Neuron (in vitro differentiated cells): Measurements from ENCODE around the gene ROBO1.

Experiments
- H2AFZ ChIP-seq: one replicate; pipeline ENCODE4 v1.6.1; 2013; ENCODE audit warnings: low read depth, mild to moderate bottlenecking, inconsistent platforms, low read length, moderate library complexity
- H3K27me3 ChIP-seq: one replicate; pipeline ENCODE4 v1.6.1; 2013; ENCODE audit warnings: low read length; ENCODE audit not compliant: insufficient read depth
- H3K36me3 ChIP-seq: one replicate; pipeline ENCODE4 v1.6.1; 2013; ENCODE audit warnings: low read length; ENCODE audit not compliant: insufficient read depth
- H3K4me1 ChIP-seq: one replicate; pipeline ENCODE4 v1.6.1; 2013; ENCODE audit warnings: low read length; ENCODE audit not compliant: insufficient read depth
- H3K4me3 ChIP-seq: 2 replicates; pipeline ENCODE4 v1.5.1; 2013; ENCODE audit warnings: mild to moderate bottlenecking, low read length, moderate library complexity
- H3K9me3 ChIP-seq: one replicate; pipeline ENCODE4 v1.6.1; 2013; ENCODE audit warnings: low read length

The ROBO1 gene

GRCh38 chr3:78974181-78974790 lies 793.5 kb downstream of the ROBO1 start:
- no peak overlapping the region for H3K4me3 ChIP-seq
- H3K9me3 ChIP-seq: no peaks in the 10 kb centered on the region
- no peaks in the 10 kb centered on the region for H3K27me3 ChIP-seq
- no peak overlapping the region for H2AFZ ChIP-seq
- no peaks in the 10 kb centered on the region for H3K36me3 ChIP-seq
- H3K4me1 ChIP-seq: peaks cover 12% of the 10 kb centered on the region

- H2AFZ ChIP-seq: no peak overlapping the region
- H3K36me3 ChIP-seq: no peaks in the 10 kb centered on the region
- H3K4me1 ChIP-seq: no peaks in the 10 kb centered on the region
- no peaks in the 10 kb centered on the region for H3K9me3 ChIP-seq
- no peak overlapping the region for H3K4me3 ChIP-seq
- H3K27me3 ChIP-seq: no peaks in the 10 kb centered on the region
These were observed 795.0 kb downstream of the ROBO1 start for GRCh38 chr3:78972617-78973301.

GRCh38 chr3:78970656-78971055 lies 797.1 kb downstream of the ROBO1 start:
- Histone ChIP-seq H3K9me3 (peaks cover 2% of the 10 kb centered on the region), H3K27me3 (no peaks in the 10 kb centered on the region)

GRCh38 chr3:78969483-78969882 lies 798.3 kb downstream of the ROBO1 start:
- no peak overlapping the region for H2AFZ ChIP-seq
- no peak overlapping the region for H3K4me3 ChIP-seq
- H3K9me3 ChIP-seq: peaks cover 2% of the 10 kb centered on the region

More at GRCh38 chr3:78970656-78971055, 797.1 kb downstream of the ROBO1 start:
- Histone ChIP-seq H2AFZ (no peak overlapping the region), H3K36me3 (no peaks in the 10 kb centered on the region), H3K4me1 (no peaks in the 10 kb centered on the region), H3K4me3 (no peak overlapping the region)

GRCh38 chr3:78967061-78967460 lies 800.7 kb downstream of the ROBO1 start:
- H3K36me3 ChIP-seq: no peaks in the 10 kb centered on the region
- H3K27me3 ChIP-seq: no peaks in the 10 kb centered on the region

More at GRCh38 chr3:78969483-78969882, 798.3 kb downstream of the ROBO1 start:
- H3K36me3 ChIP-seq: no peaks in the 10 kb centered on the region
- no peaks in the 10 kb centered on the region for H3K27me3 ChIP-seq
- no peaks in the 10 kb centered on the region for H3K4me1 ChIP-seq

DNA sequence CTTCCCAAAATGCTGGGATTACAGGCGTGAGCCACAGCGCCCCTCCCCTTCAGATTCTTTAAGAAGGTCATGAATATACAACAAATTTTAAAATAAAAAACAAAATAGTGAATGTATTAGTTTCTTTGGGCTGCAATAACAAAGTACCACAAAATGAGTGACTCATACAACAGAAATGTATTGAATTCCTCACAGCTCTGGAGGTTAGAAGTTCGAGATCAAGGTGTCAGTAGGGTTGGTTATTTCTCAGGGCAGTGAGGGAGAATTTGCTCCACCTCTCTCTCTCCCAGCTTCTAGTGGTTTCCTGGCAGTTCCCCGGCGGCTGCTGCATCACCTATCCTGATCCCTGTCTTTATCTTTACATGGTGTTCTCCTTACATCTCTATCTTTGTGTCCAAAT lies 804.0 kb downstream of the ROBO1 start:
- H3K4me3 ChIP-seq: no peak overlapping the region
- H3K36me3 ChIP-seq: no peaks in the 10 kb centered on the region
- H3K9me3 ChIP-seq: peaks cover 2% of the 10 kb centered on the region
- no peaks in the 10 kb centered on the region for H3K4me1 ChIP-seq
- H3K27me3 ChIP-seq: no peaks in the 10 kb centered on the region
- no peak overlapping the region for H2AFZ ChIP-seq

More at GRCh38 chr3:78967061-78967460, 800.7 kb downstream of the ROBO1 start:
- Histone ChIP-seq H3K4me1 (no peaks in the 10 kb centered on the region), H3K9me3 (peaks cover 2% of the 10 kb centered on the region), H3K4me3 (no peak overlapping the region), H2AFZ (no peak overlapping the region)

DNA sequence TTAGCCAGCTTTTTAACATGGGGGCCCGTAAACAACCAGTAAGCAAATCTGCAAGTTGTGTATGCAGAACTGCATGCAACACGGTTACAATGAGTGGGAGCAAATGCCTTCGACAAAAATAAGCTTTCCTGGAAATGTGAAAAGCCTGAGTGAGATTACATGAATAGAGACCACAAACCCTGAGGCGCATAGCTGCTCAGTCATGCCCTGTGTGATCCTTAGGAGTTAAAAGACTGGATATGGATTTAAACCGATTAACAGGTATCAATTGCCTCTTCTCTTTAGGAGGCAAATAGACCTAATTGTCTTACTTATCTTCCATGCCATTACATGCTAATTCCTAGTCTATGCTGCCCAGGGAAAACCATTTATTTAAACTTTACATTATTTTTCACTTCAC lies 810.3 kb downstream of the ROBO1 start:
- Histone ChIP-seq H3K4me1 (peaks cover 7% of the 10 kb centered on the region), H3K36me3 (no peaks in the 10 kb centered on the region), H2AFZ (no peak overlapping the region), H3K9me3 (no peaks in the 10 kb centered on the region), H3K4me3 (no peak overlapping the region), H3K27me3 (no peaks in the 10 kb centered on the region)

DNA sequence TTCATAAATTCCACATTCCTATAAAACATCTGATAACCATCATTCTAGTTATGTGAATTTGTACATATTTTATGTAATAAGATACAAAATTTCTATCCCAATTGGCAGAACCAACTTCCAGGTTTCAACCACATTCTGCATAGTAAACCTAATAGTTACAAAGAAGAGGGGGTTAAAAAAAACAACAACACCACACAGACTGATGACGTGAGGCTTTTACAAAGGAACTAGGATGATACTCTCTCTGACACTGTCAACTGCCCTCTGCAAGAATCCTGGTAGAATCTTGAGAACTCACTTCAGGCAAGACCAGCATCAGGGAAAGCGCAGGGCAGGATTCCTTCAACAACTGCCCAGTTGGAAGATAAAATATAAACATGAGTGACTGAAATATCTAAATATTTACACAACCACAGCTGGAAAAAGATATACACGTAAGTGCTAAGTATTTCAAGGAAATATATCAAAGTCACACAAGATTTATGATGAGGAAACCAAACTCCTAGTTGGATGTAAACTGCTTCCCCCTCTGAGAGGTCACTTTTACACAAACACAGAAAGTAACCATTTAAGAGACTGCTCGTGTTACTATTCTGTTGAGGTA lies 816.4 kb downstream of the ROBO1 start:
- Histone ChIP-seq H2AFZ (no peak overlapping the region), H3K27me3 (no peaks in the 10 kb centered on the region), H3K9me3 (no peaks in the 10 kb centered on the region), H3K4me3 (no peak overlapping the region), H3K36me3 (no peaks in the 10 kb centered on the region), H3K4me1 (no peaks in the 10 kb centered on the region)

GRCh38 chr3:78941587-78941986 lies 826.2 kb downstream of the ROBO1 start:
- Histone ChIP-seq H3K36me3 (peaks cover 6% of the 10 kb centered on the region), H3K27me3 (no peaks in the 10 kb centered on the region), H2AFZ (no peak overlapping the region), H3K4me1 (no peaks in the 10 kb centered on the region), H3K9me3 (peaks cover 13% of the 10 kb centered on the region), H3K4me3 (no peak overlapping the region)

DNA sequence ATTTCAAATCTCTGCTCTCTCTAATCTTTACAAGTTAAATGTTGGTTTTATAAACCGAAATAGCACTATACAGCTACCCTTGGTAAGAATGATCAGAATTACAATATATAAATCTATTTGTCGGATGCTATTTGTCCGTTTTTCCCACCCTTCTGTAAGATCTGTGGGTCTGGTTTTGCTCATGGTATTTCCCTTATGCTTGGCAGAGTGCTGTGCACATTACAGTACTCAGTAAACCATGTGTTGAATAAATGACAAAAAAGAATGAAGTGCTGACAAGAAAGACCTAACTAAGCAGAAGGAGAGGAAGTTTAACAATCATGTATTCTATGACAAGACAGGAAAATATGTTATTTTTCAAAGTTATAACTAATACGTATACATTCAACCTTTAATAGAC lies 827.2 kb downstream of the ROBO1 start:
- Histone ChIP-seq H3K9me3 (peaks cover 13% of the 10 kb centered on the region), H2AFZ (no peak overlapping the region), H3K4me3 (no peak overlapping the region), H3K4me1 (no peaks in the 10 kb centered on the region), H3K36me3 (peaks cover 6% of the 10 kb centered on the region), H3K27me3 (no peaks in the 10 kb centered on the region)

GRCh38 chr3:78940128-78940527 lies 827.7 kb downstream of the ROBO1 start:
- no peak overlapping the region for H2AFZ ChIP-seq
- H3K27me3 ChIP-seq: no peaks in the 10 kb centered on the region
- peaks cover 6% of the 10 kb centered on the region for H3K36me3 ChIP-seq
- H3K9me3 ChIP-seq: peaks cover 13% of the 10 kb centered on the region
- H3K4me3 ChIP-seq: no peak overlapping the region
- H3K4me1 ChIP-seq: no peaks in the 10 kb centered on the region

DNA sequence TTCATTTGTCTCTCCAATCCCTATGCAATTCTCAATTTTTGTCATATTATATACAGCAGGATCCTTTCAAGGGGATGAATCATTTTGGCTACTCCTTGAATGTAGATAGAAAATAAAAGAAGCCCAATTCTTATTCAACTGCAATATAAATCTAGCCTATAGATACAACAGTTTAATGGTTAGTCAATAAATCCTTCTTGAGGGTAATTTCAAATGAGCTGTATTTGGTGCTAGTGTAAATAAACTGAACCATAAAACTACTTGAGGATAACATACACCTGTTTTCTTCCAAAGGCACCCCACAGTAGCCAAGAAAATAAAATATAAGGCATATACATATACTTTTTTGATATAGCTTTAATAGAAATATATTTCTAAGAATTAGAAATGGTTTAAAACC lies 830.3 kb downstream of the ROBO1 start:
- H3K9me3 ChIP-seq: peaks cover 6% of the 10 kb centered on the region
- H3K36me3 ChIP-seq: peaks cover 6% of the 10 kb centered on the region
- no peaks in the 10 kb centered on the region for H3K27me3 ChIP-seq
- H3K4me1 ChIP-seq: no peaks in the 10 kb centered on the region
- H2AFZ ChIP-seq: no peak overlapping the region
- H3K4me3 ChIP-seq: no peak overlapping the region

- Histone ChIP-seq H2AFZ (no peak overlapping the region), H3K4me3 (no peak overlapping the region), H3K36me3 (no peaks in the 10 kb centered on the region), H3K4me1 (no peaks in the 10 kb centered on the region), H3K27me3 (no peaks in the 10 kb centered on the region), H3K9me3 (no peaks in the 10 kb centered on the region)
These were observed 840.0 kb downstream of the ROBO1 start for GRCh38 chr3:78927759-78928158.
